ENCODE data around the gene MTNR1A. TPM values are rescaled to one million over a fixed set of nuclear protein-coding genes. Genes with fewer than 3 reads are reported as not detected.

Gene MTNR1A
- total and polyA plus RNA-seq, 2 experiments from 2014 or later, result 0.32 to 1.4 TPM

DNA sequence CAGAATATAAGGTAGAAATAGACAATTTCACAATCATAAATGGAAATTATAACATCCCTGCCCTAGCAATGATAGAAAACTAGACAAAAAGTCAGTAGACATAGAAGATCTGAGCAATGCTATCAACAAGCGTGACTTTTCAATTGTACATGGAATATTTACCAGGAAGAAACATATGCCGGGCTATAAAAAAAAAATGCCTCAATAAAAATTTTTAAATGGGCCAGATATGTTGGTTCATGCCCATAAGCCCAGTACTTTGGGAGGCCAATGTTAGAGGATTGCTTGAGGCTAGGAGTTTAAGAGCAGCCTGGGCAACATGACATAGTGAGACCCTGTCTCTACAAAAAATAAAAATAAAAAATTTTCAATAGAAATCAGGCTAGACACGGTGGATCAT is 5.3 kb upstream of the MTNR1A start:
- TF ChIP-seq JUNB (IDR thresholded peaks at IDR 0.05; ENCODE audit: unreplicated experiment) (no peak), EZH2phosphoT487 (IDR thresholded peaks at IDR 0.05; ENCODE audit: unreplicated experiment) (no peak), CTCF (conservative IDR thresholded peaks at IDR 0.05; ENCODE audit: low read depth in 2 of 2) (no peak), ZNF114 (CRISPR knock-in tag; IDR thresholded peaks at IDR 0.05) (no peak), POLR2AphosphoS5 (IDR thresholded peaks at IDR 0.05; ENCODE audit: low read depth) (no peak), NANOG (IDR thresholded peaks at IDR 0.05; ENCODE audit: borderline replicate concordance) (no peak), EZH2 (IDR thresholded peaks at IDR 0.05; ENCODE audit: low read depth, unreplicated experiment) (no peak), STAT1 (IDR thresholded peaks at IDR 0.05; ENCODE audit: unreplicated experiment) (no peak), ZNF331 (CRISPR knock-in tag; IDR thresholded peaks at IDR 0.05; ENCODE audit: low read depth) (no peak), CREB1 (CRISPR knock-in tag; IDR thresholded peaks at IDR 0.05; ENCODE audit: low read depth) (no peak), ETS1 (IDR thresholded peaks at IDR 0.05) (no peak), ZNF462 (CRISPR knock-in tag; IDR thresholded peaks at IDR 0.05) (no peak)
- TF ChIP-seq, protein P1, sequence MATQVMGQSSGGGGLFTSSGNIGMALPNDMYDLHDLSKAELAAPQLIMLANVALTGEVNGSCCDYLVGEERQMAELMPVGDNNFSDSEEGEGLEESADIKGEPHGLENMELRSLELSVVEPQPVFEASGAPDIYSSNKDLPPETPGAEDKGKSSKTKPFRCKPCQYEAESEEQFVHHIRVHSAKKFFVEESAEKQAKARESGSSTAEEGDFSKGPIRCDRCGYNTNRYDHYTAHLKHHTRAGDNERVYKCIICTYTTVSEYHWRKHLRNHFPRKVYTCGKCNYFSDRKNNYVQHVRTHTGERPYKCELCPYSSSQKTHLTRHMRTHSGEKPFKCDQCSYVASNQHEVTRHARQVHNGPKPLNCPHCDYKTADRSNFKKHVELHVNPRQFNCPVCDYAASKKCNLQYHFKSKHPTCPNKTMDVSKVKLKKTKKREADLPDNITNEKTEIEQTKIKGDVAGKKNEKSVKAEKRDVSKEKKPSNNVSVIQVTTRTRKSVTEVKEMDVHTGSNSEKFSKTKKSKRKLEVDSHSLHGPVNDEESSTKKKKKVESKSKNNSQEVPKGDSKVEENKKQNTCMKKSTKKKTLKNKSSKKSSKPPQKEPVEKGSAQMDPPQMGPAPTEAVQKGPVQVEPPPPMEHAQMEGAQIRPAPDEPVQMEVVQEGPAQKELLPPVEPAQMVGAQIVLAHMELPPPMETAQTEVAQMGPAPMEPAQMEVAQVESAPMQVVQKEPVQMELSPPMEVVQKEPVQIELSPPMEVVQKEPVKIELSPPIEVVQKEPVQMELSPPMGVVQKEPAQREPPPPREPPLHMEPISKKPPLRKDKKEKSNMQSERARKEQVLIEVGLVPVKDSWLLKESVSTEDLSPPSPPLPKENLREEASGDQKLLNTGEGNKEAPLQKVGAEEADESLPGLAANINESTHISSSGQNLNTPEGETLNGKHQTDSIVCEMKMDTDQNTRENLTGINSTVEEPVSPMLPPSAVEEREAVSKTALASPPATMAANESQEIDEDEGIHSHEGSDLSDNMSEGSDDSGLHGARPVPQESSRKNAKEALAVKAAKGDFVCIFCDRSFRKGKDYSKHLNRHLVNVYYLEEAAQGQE (IDR thresholded peaks at IDR 0.05; ENCODE audit: unreplicated experiment), result no peak
- peaks cover 6% of the 10 kb centered on the region for H3K27me3 ChIP-seq (ENCODE audit: insufficient read depth)
- H3K4me3 Mint-ChIP-seq, result no peak overlapping the region
- no peak overlapping the region for H3K4me2 ChIP-seq
- peaks cover 4% of the 10 kb centered on the region; the same call in 1 of the 2 replicates for H3K9me2 ChIP-seq (ENCODE audit: insufficient read depth)
- no peak overlapping the region for H2AFZ ChIP-seq
- peaks cover 2% of the 10 kb centered on the region for H3K27me3 Mint-ChIP-seq (ENCODE audit: insufficient read depth, low read depth, poor library complexity)
- peaks cover 2% of the 10 kb centered on the region; the same call in 1 of the 3 replicates for H3K4me1 Mint-ChIP-seq
- no peaks in the 10 kb centered on the region for H3K4me1 ChIP-seq (ENCODE audit: insufficient read depth)
- H3K9me3 Mint-ChIP-seq, result no peaks in the 10 kb centered on the region
- DNase-seq (ENCODE audit: low spot score) (no peak), ATAC-seq (no peak)
- H3K79me2 ChIP-seq (replicated peaks; ENCODE audit: insufficient read depth), result no peaks in the 10 kb centered on the region
- H3F3A ChIP-seq (replicated peaks; ENCODE audit: low read depth), result no peaks in the 10 kb centered on the region
- no peak overlapping the region for H3K27ac ChIP-seq (ENCODE audit: low read depth)
- H3K4me3 ChIP-seq, result no peak overlapping the region
- H3K36me3 Mint-ChIP-seq (ENCODE audit: low read depth), result no peaks in the 10 kb centered on the region
- no peaks in the 10 kb centered on the region for H3K36me3 ChIP-seq (ENCODE audit: insufficient read depth)
- H3K27ac Mint-ChIP-seq, result no peak overlapping the region
- H4K20me1 ChIP-seq (replicated peaks; ENCODE audit: insufficient read depth), result no peaks in the 10 kb centered on the region
